Choroid plexus epithelial cell (primary cell): ENCODE data around the gene CEACAM18.

Experiments used
- DNase-seq: peaks from one replicate; pipeline ENCODE4 v3.0.0-alpha.2; 2010; ENCODE audit warnings: low read depth
- H3K4me3 ChIP-seq: 2 replicates; pipeline ENCODE4 v1.5.1; 2011; ENCODE audit warnings: low read depth, mild to moderate bottlenecking, control low read depth, low read length, moderate library complexity
- TF ChIP-seq, protein P1 (sequence below): conservative IDR thresholded peaks from 2 replicates; pipeline ENCODE4 v1.5.1; 2011; ENCODE audit warnings: low read depth, mild to moderate bottlenecking, control low read depth, inconsistent platforms, low read length, moderate library complexity

The CEACAM18 gene

DNA sequence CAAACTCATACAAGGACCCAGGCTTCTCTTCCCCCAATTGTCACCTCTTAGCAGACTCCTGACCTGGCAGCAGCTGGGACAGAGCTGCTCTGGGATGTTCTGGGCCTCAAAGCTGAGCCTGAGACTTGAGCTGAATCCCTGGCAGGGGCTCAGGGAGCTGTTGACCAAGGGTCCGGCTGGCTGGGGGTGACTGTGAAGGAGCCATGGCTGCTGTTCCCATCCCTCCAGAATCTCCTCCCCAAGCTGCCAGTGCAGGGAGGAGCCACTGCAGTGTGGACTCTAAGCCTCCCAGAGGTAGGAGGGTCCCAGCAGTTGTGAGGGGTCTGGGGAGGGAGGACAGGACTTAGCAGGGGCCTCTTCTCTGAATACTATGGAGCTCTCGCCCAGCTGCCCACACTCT is 51.0 kb downstream of the CEACAM18 start:
- no peak for DNase-seq
- H3K4me3 ChIP-seq = no peak overlapping the region
- TF ChIP-seq, protein P1, sequence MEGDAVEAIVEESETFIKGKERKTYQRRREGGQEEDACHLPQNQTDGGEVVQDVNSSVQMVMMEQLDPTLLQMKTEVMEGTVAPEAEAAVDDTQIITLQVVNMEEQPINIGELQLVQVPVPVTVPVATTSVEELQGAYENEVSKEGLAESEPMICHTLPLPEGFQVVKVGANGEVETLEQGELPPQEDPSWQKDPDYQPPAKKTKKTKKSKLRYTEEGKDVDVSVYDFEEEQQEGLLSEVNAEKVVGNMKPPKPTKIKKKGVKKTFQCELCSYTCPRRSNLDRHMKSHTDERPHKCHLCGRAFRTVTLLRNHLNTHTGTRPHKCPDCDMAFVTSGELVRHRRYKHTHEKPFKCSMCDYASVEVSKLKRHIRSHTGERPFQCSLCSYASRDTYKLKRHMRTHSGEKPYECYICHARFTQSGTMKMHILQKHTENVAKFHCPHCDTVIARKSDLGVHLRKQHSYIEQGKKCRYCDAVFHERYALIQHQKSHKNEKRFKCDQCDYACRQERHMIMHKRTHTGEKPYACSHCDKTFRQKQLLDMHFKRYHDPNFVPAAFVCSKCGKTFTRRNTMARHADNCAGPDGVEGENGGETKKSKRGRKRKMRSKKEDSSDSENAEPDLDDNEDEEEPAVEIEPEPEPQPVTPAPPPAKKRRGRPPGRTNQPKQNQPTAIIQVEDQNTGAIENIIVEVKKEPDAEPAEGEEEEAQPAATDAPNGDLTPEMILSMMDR = no peak

DNA sequence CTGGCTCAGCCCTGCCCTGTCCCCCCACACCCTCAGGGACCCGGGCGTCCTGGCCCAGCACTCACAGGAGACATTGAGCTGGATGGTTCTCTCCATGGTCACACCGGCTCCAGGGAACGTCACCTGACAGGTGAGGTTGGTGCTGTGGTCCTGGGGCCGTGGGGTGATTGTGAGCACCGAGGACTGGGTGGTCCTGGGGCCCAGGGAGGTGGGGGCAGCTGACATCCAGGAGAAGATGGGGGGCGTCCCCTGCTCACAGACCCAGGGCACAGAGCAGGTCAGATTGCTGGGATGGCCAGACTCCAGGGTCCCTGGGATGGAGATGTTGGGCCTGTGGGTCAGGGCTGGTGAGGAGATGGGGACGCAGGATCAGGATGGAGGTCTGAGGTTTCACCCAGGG is 52.3 kb downstream of the CEACAM18 start:
- TF ChIP-seq, protein P1 = no peak
- no peak overlapping the region for H3K4me3 ChIP-seq
- DNase-seq = no peak

DNA sequence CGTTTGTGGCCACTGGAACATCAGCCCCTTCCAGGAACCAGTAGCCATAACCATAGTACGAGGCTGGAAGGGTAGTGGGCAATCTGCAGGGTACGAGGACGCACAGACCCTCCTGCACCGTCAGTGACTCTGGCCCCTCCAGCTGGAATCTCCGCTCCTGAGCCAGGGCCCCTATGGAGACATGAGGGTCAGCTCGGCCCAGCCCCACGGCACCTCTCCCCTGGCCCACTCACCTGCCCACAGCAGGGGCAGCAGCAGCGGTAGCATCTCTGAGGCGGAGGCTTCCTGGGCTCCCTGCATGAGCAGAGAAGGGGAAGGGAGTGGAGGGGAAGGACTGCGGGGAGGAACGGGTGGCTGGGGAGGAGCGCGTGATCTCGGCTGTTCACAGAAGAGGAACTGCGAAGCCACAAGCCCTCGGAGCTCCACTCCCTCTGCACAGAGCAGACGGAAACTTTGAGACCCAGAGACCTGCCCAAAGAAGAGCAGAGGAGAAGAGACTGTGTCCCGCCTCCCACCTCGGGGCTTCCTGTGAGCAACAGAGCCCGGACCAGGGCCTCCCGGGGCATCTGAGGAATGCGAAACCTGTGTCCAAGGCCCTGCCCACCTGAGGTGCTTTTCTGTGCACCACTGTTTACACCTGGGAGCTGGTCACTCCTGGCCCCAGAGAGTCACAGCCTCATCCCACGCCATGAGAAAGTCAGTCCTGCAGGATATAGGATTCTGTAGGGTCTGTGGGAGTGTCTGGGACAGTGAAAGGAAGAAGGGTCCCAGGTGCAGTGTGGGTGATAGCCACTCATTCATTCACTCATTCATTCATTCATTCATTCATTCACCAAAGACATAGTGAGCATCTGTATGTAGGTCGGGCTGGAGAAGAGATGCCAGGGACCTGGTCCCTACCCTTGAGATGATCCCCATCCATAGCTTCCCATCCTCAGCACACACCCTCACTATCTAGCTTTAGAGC is 53.3 kb downstream of the CEACAM18 start, which contains the start of gene SIGLEC6:
TSS of gene SIGLEC6 (minus strand) at position 322 of the 967 bp plus-strand sequence. CDS start at position 300, 22 bp downstream.
- no peak for DNase-seq
- no peak within 1 kb of the TSS for H3K4me3 ChIP-seq
- TF ChIP-seq, protein P1 = no peak

DNA sequence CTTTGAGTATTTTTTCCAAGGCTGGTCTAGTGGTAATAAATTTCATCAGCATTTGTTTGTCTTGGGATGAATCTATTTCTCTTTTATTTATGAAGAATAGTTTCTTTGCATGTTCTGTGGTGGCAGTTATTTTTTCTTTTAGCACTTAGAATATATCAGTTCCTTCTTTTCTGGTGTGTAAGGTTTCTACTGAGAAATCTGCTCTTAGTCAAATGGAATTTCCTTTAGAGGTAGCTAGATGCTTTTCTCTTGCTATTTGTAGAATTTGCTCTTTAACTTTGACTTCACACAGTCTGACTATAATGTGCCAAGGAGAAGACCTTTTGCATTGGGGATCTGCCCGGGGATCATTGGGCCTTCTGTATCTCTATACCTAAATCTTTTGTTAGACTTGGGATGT is 57.2 kb downstream of the CEACAM18 start:
- TF ChIP-seq, protein P1 = no peak
- DNase-seq = no peak
- no peak overlapping the region for H3K4me3 ChIP-seq

DNA sequence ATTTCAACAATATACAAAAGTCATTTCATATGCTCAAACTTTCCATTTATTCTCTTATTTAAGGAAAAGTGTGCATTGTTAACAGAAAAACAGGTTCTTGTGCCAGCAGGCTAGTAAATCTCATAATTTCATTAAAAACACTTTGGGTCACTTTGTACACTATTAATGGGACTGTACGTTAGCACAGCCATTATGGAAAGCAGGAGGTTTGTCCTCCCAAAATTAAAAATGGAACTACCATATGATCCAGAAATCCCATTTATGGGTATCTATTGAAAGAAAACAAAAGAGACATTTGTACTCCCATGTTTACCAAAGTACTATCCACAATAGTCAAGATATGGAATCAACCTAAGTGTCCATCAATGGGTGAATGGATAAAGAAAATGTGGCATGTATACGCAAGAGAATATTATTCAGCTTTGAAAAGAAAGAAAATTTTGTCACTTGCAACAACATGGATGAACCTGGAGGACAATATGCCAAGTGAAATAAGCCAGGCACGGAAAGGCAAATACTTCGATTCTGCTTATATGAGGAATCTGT is 61.6 kb downstream of the CEACAM18 start:
- no peak overlapping the region for H3K4me3 ChIP-seq
- TF ChIP-seq, protein P1 = no peak
- DNase-seq = no peak
